ENCODE results near the gene CYGB.

The CYGB gene

DNA sequence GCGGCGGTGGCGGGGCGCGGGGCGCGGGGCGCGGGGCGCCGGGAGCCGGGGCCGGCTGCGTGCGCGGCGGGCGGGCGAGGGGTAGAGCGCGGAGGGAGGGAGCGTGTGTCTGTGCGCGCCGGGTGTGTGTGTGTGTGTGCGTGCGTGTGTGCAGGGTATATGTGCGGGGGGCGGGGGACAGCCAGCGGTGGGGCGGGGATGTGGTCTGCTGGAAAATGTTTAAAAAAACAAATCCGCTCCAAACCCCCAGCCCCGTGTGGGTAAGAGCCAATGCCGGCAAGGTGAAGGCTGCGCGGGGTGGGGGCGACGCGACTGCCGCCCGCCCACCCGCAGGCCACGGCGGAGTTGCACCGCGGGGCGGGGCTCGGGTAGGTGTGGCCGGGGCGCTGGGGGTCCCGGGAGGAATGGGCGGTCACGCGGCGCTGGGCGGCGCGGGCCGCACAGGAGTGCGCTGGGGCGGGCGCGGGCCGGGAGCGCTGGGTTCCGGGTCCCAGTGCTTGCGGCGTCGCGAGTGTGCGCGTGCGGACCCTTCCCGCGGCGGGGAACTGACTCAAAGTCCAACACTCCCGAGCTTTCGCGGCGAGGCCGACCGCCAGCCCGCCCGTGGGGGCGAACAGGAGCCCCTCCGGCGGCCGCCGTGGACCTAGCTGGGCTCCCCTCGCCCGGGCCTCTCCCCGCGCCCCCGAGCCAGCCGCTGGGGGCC, at the start of gene CYGB:
Gene CYGB, minus strand, starts transcription at position 132 of the 703 bp plus-strand sequence. CDS start 167 bp downstream, outside the sequence.
- no peak for DNase-seq

- no peak for DNase-seq
These were observed 49.4 kb upstream of the CYGB start for GRCh38 chr17:76586741-76587487.

DNA sequence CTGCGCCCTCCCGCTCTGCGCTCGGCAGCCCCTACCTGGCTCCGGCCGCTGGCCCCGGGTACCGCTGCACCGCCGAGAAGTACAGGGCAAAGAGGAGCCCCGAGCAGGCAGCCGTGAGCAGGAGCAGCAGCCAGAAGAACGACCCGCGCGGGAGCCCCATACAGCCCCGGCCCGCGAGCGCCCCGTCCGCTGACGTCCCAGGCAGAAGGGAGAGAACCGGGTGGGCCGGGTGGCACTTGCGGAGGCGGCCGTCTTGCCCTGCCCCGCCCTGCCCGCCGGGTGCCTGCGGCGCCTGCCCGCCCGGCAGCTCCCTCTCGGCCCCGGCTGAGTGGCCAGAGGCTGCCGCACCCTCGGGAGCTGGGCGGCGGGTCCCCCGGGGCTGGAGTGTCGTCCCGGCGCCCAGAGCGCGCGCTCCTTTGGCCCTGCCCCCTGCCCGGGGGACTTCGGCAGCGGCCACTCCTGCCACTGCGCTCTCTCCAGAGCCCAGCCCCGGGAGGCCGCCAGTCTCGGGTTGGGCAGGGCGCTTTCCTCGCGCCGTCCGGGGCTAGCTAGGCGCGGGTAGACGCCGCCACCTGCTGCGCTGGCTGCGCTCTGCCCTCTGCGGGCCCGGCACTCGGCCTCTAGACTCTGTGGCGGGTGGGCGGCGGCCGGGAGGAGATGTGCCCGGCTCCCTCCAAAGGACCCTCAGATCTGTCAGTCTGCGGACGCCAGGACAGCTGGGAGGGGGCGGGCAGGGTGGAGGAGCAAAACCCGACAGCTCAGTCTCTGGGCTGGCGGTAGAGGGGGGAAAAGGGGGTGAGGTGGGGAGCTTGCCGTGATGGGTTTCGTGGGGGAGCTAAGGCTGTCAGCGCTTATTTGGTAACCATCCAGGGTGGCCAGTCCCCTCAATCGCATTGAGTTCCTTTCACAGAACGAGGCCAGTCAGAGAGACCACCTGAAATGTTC, 48.4 kb upstream of the CYGB start, which contains the start of gene ST6GALNAC2:
Gene ST6GALNAC2, minus strand, starts transcription at position 212 of the 945 bp plus-strand sequence. Its CDS starts 52 bp downstream, at position 160.
- DNase-seq: no peak

GRCh38 chr17:76585033-76585648, 47.6 kb upstream of the CYGB start:
- no peak for DNase-seq

DNA sequence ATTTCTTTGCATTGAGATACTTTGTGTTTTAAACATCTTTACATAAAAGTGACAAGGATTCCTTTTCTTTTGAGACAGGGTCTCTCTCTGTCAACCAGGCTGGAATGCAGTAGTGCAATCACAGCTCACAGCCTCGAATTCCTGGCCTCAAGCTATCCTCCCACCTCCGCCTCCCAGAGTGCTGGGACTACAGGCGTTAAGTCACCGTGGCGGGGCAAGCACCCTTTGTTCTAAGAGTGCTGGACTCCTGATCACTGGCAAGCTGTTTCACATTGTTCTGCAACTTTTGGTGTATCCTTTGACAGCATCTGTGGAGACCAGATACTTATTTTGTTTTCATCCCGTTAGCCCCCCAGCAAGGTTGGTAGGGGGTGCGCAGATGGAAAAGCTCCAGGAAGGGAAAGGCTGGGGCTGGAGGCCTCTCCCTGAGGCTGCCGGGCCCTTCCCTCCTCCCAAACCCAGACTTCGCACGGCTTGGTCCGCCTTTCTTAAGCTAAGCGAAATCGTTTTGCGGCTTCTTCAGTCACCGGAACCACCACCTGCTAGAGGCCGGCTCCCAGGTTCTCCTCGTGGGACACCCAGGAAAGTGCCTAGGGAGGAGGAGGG, 47.0 kb upstream of the CYGB start:
- no peak for DNase-seq

GRCh38 chr17:76582660-76583059, 45.2 kb upstream of the CYGB start:
- DNase-seq: no peak

- DNase-seq: no peak
These were observed 44.0 kb upstream of the CYGB start for GRCh38 chr17:76581515-76581914.

- no peak for DNase-seq
These were observed 41.8 kb upstream of the CYGB start for GRCh38 chr17:76579281-76579680.

- no peak for DNase-seq
These were observed 40.9 kb upstream of the CYGB start for GRCh38 chr17:76578376-76578775.

GRCh38 chr17:76577876-76578275, 40.4 kb upstream of the CYGB start:
- no peak for DNase-seq

DNA sequence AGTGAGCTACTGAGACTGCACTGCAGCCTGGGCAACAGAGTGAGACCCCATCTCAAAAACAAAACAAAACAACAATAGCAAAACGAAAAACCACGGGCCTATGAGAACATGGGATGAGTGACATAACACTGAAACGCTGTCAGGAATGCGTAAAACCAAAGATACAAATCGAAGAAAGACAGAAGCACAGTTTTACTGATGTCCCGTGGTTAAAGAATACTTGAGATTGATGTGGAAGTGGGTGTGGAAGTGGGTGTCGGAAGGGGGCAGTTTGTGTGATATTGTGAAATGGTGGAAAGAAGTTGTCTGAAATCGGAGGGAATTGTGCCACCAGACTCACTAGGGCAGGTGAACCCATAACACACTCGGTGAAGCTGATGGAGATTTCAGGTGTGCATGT, 38.7 kb upstream of the CYGB start:
- no peak for DNase-seq

GRCh38 chr17:76575570-76575969, 38.1 kb upstream of the CYGB start:
- no peak for DNase-seq

DNA sequence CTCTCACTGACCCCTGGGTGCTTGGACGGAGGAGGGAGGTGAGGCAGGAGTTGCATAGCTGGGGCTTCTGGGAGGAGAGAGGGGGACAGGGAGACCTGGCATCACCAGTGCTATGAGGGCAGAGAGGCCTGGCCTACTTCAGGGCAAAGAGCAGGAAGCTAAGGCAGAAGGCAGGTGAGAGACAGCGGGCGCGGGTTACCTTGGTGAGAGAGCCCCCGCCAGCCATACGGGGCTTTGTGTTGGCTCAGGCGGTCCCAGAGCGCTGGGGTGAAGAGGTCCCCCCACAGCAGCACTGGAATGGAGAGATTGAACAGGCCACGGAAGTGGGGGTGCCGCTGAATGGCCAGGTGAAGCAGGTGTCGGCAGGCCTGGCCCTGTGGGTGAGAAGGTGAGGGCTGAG, 36.7 kb upstream of the CYGB start:
- DNase-seq: no peak

GRCh38 chr17:76573096-76573495, 35.6 kb upstream of the CYGB start:
- no peak for DNase-seq

GRCh38 chr17:76572201-76572910, 34.8 kb upstream of the CYGB start:
- no peak for DNase-seq

GRCh38 chr17:76570877-76571471, 33.5 kb upstream of the CYGB start:
- DNase-seq: no peak

DNA sequence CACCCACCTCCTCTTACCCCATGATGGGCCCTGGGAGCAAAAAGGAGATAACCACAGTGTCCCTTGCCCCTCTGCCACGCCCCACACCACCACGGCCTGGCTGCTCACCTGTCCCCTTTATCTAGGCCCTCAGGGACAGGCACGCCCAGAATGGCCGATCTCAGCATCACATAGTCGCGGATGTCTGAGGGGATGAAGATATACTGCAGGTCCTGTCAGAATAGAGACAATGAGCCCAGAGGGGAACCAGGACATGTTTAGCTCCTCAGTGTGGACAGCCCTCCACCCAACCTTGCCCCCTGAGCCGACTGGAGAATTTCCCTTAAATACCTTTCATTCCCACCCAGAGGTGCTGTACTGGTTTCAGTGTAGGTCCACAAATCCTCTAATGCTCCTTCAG, 32.9 kb upstream of the CYGB start:
- DNase-seq: no peak

DNA sequence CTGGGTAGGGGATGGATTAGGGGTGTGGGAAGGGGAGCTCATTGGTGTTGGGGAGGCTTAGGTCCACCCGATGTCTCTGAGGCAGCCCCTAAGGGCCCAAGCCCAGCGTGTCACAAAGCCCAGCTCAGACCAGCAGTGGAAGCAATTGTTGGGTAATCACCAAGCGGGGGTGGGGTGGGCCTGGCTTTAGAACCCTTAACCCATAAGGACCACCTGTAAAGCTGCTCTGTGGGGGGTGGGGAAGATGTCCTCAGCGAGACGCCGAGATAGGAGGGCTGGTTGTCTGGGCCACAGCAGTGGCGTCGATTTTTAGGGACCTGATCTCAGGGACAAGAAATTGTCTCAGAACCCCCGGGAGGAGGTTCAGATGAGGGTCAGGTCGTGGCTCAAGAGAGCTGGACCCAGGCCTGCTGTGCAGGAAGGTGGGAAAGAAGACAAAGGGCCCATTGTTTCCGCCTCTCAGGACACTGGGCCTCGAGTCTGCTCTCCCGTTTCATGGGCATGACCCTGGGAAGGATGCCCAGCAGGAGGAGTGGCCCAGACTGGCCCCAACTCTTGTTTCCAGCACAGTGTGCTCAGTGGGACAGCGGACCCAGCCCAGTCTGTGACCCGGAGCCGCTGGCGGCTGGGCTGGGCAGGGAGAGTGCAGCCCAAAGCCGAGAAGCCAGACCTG, 32.2 kb upstream of the CYGB start:
- no peak for DNase-seq

GRCh38 chr17:76568811-76569221, 31.3 kb upstream of the CYGB start:
- no peak for DNase-seq

- DNase-seq: no peak
These were observed 30.3 kb upstream of the CYGB start for GRCh38 chr17:76567634-76568432.
